Esophagus muscularis mucosa (tissue), 4 donors: ENCODE data around the gene RAX.

Source experiments
- CTCF ChIP-seq, 3 experiments: fragments of 200-600 bp in 2 of 3; fragments of 450-650 bp in 1 of 3; sonication (generic) in 2 of 3; IDR thresholded peaks; one replicate each; pipeline ENCODE4 v1.5.1; 2017 to 2019; ENCODE audit warnings: antibody characterized with exemption in 3 of 3, mild to moderate bottlenecking in 2 of 3, moderate library complexity in 1 of 3
- EP300 ChIP-seq: sonication (generic); formaldehyde crosslinking; IDR thresholded peaks from one replicate; pipeline ENCODE4 v1.6.1; 2017; ENCODE audit warnings: antibody characterized with exemption
- POLR2A ChIP-seq: fragments of 450-650 bp; IDR thresholded peaks from one replicate; pipeline ENCODE4 v1.6.1; 2017; ENCODE audit warnings: antibody characterized with exemption, moderate library complexity, mild to moderate bottlenecking, low read depth
- POLR2AphosphoS5 ChIP-seq, 2 donors: sonication (generic); formaldehyde crosslinking; IDR thresholded peaks; one replicate each; pipeline ENCODE4 v1.6.1; 2017; ENCODE audit warnings: antibody characterized with exemption in 2 of 2

- TF ChIP-seq POLR2A = no peak
- TF ChIP-seq CTCF (IDR thresholded peaks at IDR 0.05) = no peak
- TF ChIP-seq POLR2AphosphoS5 (IDR thresholded peaks at IDR 0.05) = no peak
- no peak for TF ChIP-seq EP300
Measured at GRCh38 chr18:59264121-59264571, 9.1 kb downstream of the RAX start.
